Upper lobe of right lung (tissue), 1 donor: ENCODE data around the gene CDC5L. TPM values are rescaled to one million over a fixed set of nuclear protein-coding genes. Genes with fewer than 3 reads are reported as not detected.

Source experiments
- ATAC-seq: fragments of 200-7000 bp; cut with Tn5 transposase; one replicate; pipeline ENCODE4 v1.9.1; 2020; ENCODE audit warnings: mild to moderate bottlenecking, moderate library complexity
- DNase-seq: peaks from one replicate; pipeline ENCODE4 v3.0.0-alpha.2; 2020
- H3K27ac ChIP-seq: fragments of 200-600 bp; one replicate; pipeline ENCODE4 v1.8.0; 2022
- H3K27me3 ChIP-seq: fragments of 200-600 bp; one replicate; pipeline ENCODE4 v1.8.0; 2022; ENCODE audit warnings: mild to moderate bottlenecking
- H3K36me3 ChIP-seq: fragments of 200-600 bp; one replicate; pipeline ENCODE4 v1.8.0; 2022
- H3K4me1 ChIP-seq: fragments of 200-600 bp; one replicate; pipeline ENCODE4 v1.8.0; 2022
- H3K4me3 ChIP-seq: fragments of 200-600 bp; one replicate; pipeline ENCODE4 v1.8.0; 2022; ENCODE audit warnings: mild to moderate bottlenecking
- H3K9me3 ChIP-seq: fragments of 200-600 bp; one replicate; pipeline ENCODE4 v1.8.0; 2022
- intact Hi-C: fragments of 100-400 bp; cut with DNase I; formaldehyde crosslinking; loops from one replicate; pipeline ENCODE4 v1.11.0; 2022
- total RNA-seq: library from RNA; stranded (reverse); fragmentation: NEBNext Ultra II Directional; extraction: Animal tissue kit (Norgen Biotek cat#: 25700); gene quantifications from one replicate; pipeline ENCODE4 v1.2.1, GENCODE V29; 2021
- TF ChIP-seq, protein P1 (sequence below): fragments of 200-600 bp; IDR thresholded peaks from one replicate; pipeline ENCODE4 v1.8.0; 2022; ENCODE audit warnings: antibody characterized with exemption
- donor health status: DM: no; HTN: yes; CAD: no; lungs with severe emphysema.

The CDC5L gene
- total RNA-seq, 1 donor from 2014 or later: 17.8 TPM

DNA sequence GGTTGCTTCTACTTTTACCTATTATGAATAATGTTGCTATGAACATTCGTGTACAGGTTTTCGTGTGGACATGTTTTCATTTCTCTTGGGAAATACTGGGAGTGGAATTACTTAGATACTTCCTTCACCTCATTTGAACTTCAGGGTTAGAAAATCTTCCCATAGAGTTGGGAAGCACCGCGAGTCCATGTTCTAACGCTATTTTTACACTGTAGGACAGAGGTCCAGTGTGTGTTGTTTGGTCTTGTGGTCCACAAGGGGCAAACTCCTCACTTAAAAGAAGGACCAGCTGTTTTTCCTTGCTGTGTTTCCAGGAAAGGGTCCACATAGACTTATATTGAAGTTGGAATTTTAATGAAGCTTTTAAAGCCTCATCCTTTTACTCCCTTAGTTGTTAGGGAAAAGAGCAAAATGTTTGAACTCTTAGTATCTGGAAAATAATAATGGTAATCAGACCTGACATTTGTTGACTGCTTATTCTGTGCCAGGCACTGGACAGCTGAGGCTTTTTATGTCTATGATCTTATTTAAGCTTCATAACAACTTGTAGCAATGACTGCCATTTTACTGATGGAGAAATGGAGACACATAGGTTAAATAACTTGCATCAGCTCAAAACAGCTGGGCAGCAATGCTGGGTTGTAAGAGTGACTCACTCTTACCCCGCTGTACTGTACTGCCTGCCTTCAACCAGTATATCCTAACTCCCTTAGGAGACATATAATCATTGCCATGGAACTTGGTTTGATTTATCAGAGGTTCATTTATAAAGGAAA, 52.0 kb downstream of the CDC5L start:
- no peaks in the 10 kb centered on the region for H3K4me1 ChIP-seq
- no peak overlapping the region for H3K27ac ChIP-seq
- intact Hi-C loops: no loop called here
- ATAC-seq: no peak
- no peak overlapping the region for H3K4me3 ChIP-seq
- no peaks in the 10 kb centered on the region for H3K27me3 ChIP-seq
- TF ChIP-seq, protein P1, sequence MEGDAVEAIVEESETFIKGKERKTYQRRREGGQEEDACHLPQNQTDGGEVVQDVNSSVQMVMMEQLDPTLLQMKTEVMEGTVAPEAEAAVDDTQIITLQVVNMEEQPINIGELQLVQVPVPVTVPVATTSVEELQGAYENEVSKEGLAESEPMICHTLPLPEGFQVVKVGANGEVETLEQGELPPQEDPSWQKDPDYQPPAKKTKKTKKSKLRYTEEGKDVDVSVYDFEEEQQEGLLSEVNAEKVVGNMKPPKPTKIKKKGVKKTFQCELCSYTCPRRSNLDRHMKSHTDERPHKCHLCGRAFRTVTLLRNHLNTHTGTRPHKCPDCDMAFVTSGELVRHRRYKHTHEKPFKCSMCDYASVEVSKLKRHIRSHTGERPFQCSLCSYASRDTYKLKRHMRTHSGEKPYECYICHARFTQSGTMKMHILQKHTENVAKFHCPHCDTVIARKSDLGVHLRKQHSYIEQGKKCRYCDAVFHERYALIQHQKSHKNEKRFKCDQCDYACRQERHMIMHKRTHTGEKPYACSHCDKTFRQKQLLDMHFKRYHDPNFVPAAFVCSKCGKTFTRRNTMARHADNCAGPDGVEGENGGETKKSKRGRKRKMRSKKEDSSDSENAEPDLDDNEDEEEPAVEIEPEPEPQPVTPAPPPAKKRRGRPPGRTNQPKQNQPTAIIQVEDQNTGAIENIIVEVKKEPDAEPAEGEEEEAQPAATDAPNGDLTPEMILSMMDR: no peak
- H3K9me3 ChIP-seq: peaks cover 8% of the 10 kb centered on the region
- no peak for DNase-seq
- H3K36me3 ChIP-seq: peaks cover 10% of the 10 kb centered on the region

DNA sequence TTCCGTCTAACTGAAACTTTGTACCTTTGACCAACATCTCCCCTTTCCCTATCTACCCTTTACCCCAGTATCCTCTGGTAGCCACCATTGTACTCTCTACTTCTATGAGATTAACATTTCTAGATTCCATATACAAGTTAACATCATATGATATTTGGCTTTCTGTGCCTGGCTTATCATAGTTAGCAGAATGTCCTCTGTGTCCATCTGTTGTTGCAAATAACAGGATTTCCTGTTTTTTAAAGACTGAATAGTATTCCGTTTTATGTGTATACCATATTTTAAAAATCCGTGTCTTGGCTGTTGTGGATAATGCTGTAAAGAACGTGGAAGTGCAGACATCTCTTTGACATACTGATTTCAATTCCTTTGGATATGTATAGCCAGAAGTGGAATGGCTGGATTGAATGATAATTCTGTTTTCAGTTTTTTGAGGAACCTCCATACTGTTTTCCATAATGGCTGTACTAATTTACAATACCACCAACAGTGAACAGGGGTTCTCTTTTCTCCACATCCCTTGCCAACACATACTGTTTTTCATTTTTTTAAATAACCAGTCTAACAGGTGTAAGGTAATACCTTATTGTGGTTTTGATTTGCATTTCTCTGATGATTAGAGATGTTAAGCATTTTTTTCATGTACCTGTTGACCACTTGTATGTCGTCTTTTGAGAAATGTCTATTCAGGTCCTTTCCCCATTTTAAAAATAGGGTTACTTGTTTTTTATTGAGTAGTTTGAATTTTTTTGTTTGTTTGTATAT, 53.8 kb downstream of the CDC5L start:
- intact Hi-C loops: no loop called here
- TF ChIP-seq, protein P1: no peak
- H3K4me3 ChIP-seq: no peak overlapping the region
- peaks cover 20% of the 10 kb centered on the region for H3K36me3 ChIP-seq
- H3K4me1 ChIP-seq: peaks cover under 1% of the 10 kb centered on the region
- H3K27me3 ChIP-seq: no peaks in the 10 kb centered on the region
- H3K9me3 ChIP-seq: peaks cover 8% of the 10 kb centered on the region
- H3K27ac ChIP-seq: no peak overlapping the region
- DNase-seq (no peak), ATAC-seq (no peak)

DNA sequence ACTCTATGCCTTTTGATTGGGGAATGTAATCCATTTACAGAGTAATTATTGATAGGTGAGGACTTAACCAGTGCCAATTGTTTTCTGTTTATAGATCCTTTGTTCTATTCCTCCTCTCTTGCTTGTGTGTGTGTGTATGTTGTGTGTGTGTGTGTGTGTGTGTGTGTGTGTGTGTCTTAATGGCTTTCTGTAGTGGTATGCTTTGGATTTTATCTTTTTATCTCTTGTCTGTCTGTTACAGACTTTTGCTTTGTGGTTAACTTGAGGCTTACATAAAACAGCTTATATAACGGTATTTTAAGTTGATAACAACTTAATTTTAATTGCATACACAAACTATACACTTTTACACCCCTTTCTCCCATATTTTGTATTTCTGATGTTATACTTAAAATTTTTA, 54.7 kb downstream of the CDC5L start:
- Histone ChIP-seq H3K36me3 (peaks cover 29% of the 10 kb centered on the region), H3K4me1 (peaks cover 4% of the 10 kb centered on the region), H3K4me3 (no peak overlapping the region), H3K9me3 (peaks cover 8% of the 10 kb centered on the region), H3K27me3 (no peaks in the 10 kb centered on the region), H3K27ac (no peak overlapping the region)
- DNase-seq (no peak), ATAC-seq (no peak)
- TF ChIP-seq, protein P1: no peak
- intact Hi-C loops: no loop called here

DNA sequence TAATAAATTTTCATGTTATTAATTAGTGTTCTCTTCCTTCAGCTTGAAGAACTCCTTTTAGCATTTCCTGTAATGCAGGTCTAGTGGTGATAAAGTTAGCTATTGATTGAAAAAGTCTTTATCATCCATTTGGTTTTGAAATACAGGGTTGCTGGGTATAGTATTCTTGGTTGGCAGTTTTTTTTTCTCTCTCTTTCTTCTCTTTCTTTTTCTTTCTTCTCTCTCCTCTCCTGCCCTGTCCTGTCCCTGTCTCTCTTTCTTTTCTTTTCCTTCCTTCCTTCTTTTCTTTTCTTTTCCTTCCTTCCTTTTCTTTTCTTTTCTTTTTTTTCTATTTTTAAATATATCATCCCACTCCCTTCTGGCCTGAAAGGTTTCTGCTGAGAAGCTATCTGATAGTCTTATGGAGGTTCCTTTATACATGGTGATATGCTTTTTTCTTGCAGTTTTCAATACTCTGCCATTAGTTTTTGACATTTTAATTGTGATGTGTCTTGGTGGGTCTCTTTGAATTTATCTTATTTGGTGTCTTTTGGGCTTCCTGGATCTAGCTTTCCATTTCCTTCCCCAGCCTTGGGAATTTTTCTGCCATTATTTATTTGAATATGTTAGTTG, 55.4 kb downstream of the CDC5L start:
- Histone ChIP-seq H3K4me1 (peaks cover 4% of the 10 kb centered on the region), H3K27ac (no peak overlapping the region), H3K9me3 (peaks cover 8% of the 10 kb centered on the region), H3K27me3 (no peaks in the 10 kb centered on the region), H3K36me3 (peaks cover 36% of the 10 kb centered on the region), H3K4me3 (no peak overlapping the region)
- intact Hi-C loops: no loop called here
- DNase-seq (no peak), ATAC-seq (no peak)
- TF ChIP-seq, protein P1: no peak

DNA sequence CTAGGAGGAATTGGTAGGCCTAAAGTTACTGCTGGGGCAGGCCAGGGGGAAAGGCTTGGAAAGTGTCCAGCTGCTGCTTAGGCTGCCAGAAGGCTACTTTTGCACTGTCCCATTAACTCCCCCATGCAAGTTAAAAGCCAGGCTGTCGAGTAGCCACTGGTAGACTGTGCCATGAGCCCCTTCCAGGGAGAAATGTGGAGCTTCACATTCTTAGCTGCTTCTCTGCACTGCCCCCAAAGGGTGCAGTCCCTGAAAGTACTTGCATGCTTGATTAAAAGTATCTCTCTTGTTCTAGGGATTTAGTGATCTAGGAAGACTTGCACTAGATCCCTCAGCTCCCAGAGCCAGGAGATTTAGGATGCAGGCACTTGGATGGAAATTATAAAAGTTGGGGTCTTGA, 57.3 kb downstream of the CDC5L start:
- H3K36me3 ChIP-seq: peaks cover 34% of the 10 kb centered on the region
- H3K4me1 ChIP-seq: peaks cover 4% of the 10 kb centered on the region
- DNase-seq (no peak), ATAC-seq (no peak)
- no peak overlapping the region for H3K4me3 ChIP-seq
- H3K27ac ChIP-seq: no peak overlapping the region
- H3K27me3 ChIP-seq: no peaks in the 10 kb centered on the region
- intact Hi-C loops: no loop called here
- peaks cover 8% of the 10 kb centered on the region for H3K9me3 ChIP-seq
- TF ChIP-seq, protein P1: no peak
